Neuronal stem cell (in vitro differentiated cells): ENCODE results near the gene IL11RA.

ENCODE experiments used
- DNase-seq: peaks from one replicate; pipeline ENCODE4 v3.0.0-alpha.2; 2013; ENCODE audit warnings: low spot score
- H2AFZ ChIP-seq: one replicate; pipeline ENCODE4 v1.6.1; 2013; ENCODE audit warnings: mild to moderate bottlenecking, low read length, inconsistent platforms
- H2AK5ac ChIP-seq: 2 replicates; pipeline ENCODE4 v1.6.1; 2013; ENCODE audit warnings: low read depth, mild to moderate bottlenecking, inconsistent platforms, low read length, moderate library complexity, mixed read lengths
- H2BK120ac ChIP-seq: 2 replicates; pipeline ENCODE4 v1.6.1; 2013; ENCODE audit warnings: low read depth, mild to moderate bottlenecking, inconsistent platforms, low read length, moderate library complexity, mixed read lengths
- H2BK12ac ChIP-seq: one replicate; pipeline ENCODE4 v1.6.1; 2013; ENCODE audit warnings: low read length, inconsistent platforms
- H2BK15ac ChIP-seq: 2 replicates; pipeline ENCODE4 v1.6.1; 2013; ENCODE audit warnings: mild to moderate bottlenecking, low read length, inconsistent platforms, mixed read lengths
- H2BK5ac ChIP-seq: one replicate; pipeline ENCODE4 v1.6.1; 2013; ENCODE audit warnings: inconsistent platforms, mild to moderate bottlenecking, low read length, moderate library complexity
- H3K14ac ChIP-seq: one replicate; pipeline ENCODE4 v1.6.1; 2013; ENCODE audit warnings: low read length, inconsistent platforms
- H3K18ac ChIP-seq: 2 replicates; pipeline ENCODE4 v1.6.1; 2013; ENCODE audit warnings: low read length, inconsistent platforms
- H3K23ac ChIP-seq: 2 replicates; pipeline ENCODE4 v1.6.1; 2013; ENCODE audit warnings: low read depth, mild to moderate bottlenecking, mixed read lengths, low read length, inconsistent platforms; ENCODE audit not compliant: poor library complexity
- H3K27ac ChIP-seq: replicated peaks from 3 replicates; pipeline ENCODE4 v1.5.1; 2013; ENCODE audit warnings: low read length, inconsistent platforms
- H3K27me3 ChIP-seq, 3 experiments: 2 replicates each; pipeline ENCODE4 v1.6.1; 2013; ENCODE audit warnings: low read length in 3 of 3, mild to moderate bottlenecking in 2 of 3, inconsistent platforms in 1 of 3, low read depth in 1 of 3, mixed read lengths in 1 of 3, moderate library complexity in 1 of 3; ENCODE audit not compliant: control insufficient read depth in 3 of 3, insufficient read depth in 3 of 3
- H3K36me3 ChIP-seq, 2 donors: replicated peaks in 1 of 2; 2 replicates each; pipeline ENCODE4 v1.6.1; 2013; ENCODE audit warnings: low read length in 2 of 2; ENCODE audit not compliant: control insufficient read depth in 2 of 2, insufficient read depth in 2 of 2
- H3K4ac ChIP-seq: 2 replicates; pipeline ENCODE4 v1.6.1; 2013; ENCODE audit warnings: inconsistent platforms, mild to moderate bottlenecking, low read length, moderate library complexity
- H3K4me1 ChIP-seq, 2 donors: 1 replicate in 1 of 2; 2 replicates in 1 of 2; pipeline ENCODE4 v1.6.1; 2013; ENCODE audit warnings: low read length in 2 of 2, low read depth in 1 of 2; ENCODE audit not compliant: control insufficient read depth in 2 of 2, insufficient read depth in 1 of 2
- H3K4me2 ChIP-seq: one replicate; pipeline ENCODE4 v1.6.1; 2013; ENCODE audit warnings: mild to moderate bottlenecking, low read length, inconsistent platforms; ENCODE audit not compliant: insufficient read depth, poor library complexity, severe bottlenecking
- H3K4me3 ChIP-seq, 2 donors: 2 replicates each; pipeline ENCODE4 v1.5.1; 2013; ENCODE audit warnings: low read length in 2 of 2, mild to moderate bottlenecking in 2 of 2, inconsistent platforms in 1 of 2, moderate library complexity in 1 of 2
- H3K79me1 ChIP-seq: one replicate; pipeline ENCODE4 v1.6.1; 2013; ENCODE audit warnings: low read depth, mild to moderate bottlenecking, inconsistent platforms, low read length, moderate library complexity
- H3K9ac ChIP-seq: one replicate; pipeline ENCODE4 v1.6.1; 2013; ENCODE audit warnings: mild to moderate bottlenecking, low read depth, low read length, inconsistent platforms; ENCODE audit not compliant: poor library complexity
- H3K9me3 ChIP-seq, 2 donors: replicated peaks in 1 of 2; 2 replicates each; pipeline versions ENCODE3 to v1.6.1; 2013; ENCODE audit warnings: low read length in 2 of 2, mild to moderate bottlenecking in 2 of 2, inconsistent platforms in 1 of 2, low read depth in 1 of 2, mixed read lengths in 1 of 2, moderate library complexity in 1 of 2; ENCODE audit not compliant: control insufficient read depth in 2 of 2, insufficient read depth in 1 of 2
- H4K8ac ChIP-seq: one replicate; pipeline ENCODE4 v1.6.1; 2013; ENCODE audit warnings: low read depth, mild to moderate bottlenecking, inconsistent platforms, low read length, moderate library complexity
- H4K91ac ChIP-seq: one replicate; pipeline ENCODE4 v1.6.1; 2013; ENCODE audit warnings: low read length, low read depth, mild to moderate bottlenecking, inconsistent platforms; ENCODE audit not compliant: poor library complexity
- WGBS, 2 donors: extraction: QIAGEN DNeasy Blood & Tissue Kit; methylation state at CpG; one replicate each; pipeline ENCODE4 v1.1.7; 2013; ENCODE audit warnings: missing lambda C conversion rate in 2 of 2, mixed read lengths in 1 of 2; ENCODE audit not compliant: insufficient read length in 2 of 2, insufficient replicate concordance in 1 of 2; ENCODE audit errors: extremely low coverage in 2 of 2; 5-methylcytosine and 5-hydroxymethylcytosine counted together

Gene IL11RA

DNA sequence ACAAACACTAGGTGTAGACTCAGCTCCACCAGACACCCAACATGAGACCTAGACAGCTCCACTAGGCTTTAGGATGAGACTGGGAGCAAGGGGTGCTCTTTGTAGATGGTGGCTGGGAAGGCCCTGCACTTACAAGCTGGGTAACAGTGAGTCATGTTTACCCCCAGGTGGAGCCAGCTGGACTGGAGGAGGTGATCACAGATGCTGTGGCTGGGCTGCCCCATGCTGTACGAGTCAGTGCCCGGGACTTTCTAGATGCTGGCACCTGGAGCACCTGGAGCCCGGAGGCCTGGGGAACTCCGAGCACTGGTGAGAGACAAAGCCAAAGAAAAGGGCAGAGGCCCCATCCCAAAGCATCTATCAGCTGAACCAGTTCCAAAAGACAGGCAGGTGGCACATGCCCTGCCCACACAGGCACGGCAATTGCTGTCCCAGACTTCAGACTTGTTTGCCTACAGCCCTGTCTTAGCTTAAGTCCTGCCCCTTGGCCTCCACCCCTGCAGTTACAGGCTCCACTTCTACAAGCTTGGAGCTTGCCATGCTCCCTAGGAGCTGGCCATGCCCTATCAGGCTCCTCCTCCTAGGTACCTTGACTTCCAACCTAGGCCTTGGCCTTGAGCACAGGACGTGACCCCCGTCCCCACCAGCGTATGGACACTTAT, 7.7 kb downstream of the IL11RA start:
- no CpG with 5 or more reads among the region's 8 CpGs for WGBS, 2 donors

DNA sequence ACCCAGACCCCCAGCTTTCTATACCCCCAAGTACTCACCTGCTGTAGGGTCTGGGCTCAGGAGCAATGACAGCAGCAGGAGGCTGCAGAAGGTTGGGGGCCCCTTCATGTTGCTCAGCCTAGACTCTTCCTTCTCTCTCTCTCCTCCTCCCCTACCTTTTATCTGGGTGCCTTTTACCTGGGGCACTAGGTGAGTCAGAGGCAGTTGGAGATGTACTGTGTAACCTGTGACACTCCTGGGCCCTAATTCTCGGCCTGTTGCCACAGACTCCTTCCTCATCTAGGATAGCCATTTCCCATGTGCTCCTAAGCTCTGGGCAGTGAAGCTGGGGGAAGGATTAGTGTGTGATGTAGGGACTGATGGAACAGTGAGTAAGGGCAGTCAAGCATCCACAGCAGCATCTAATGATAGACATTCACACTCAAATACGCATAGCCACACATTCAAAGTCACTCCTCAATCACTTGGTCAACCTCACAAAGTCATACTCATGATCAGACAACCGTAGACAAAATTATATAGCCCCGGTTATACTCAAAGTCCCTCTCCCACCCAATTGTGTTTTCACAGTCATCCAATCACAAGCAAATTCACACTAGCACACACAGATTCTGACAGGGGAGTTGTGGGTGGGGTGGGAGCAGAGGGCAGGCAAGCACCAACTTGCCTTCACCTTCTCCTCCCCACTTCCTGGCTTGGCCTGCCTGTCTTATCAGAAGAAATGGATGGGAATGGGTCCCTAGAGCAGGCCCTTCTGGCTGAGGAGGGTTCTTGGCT, 10.7 kb downstream of the IL11RA start, which contains the start of gene CCL27:
CCL27 (minus strand) TSS at position 132 of the 777 bp plus-strand sequence; CDS start at position 108, 24 bp downstream.
- Histone ChIP-seq H3K27me3 (no peaks in the 10 kb centered on the region), H3K4ac (no peak within 1 kb of the TSS), H3K4me3 (no peak within 1 kb of the TSS), H4K8ac (no peak within 1 kb of the TSS), H3K9ac (no peak within 1 kb of the TSS), H2BK5ac (no peak within 1 kb of the TSS), H2BK120ac (no peak within 1 kb of the TSS), H3K18ac (no peak within 1 kb of the TSS), H2BK12ac (no peak within 1 kb of the TSS), H3K27ac (no peak within 1 kb of the TSS), H3K79me1 (no peaks in the 10 kb centered on the region), H2BK15ac (peak within 1 kb of the TSS; percentile 23), H3K9me3 (no peaks in the 10 kb centered on the region), H2AK5ac (peak within 1 kb of the TSS; percentile 27), H3K14ac (no peak within 1 kb of the TSS), H3K4me2 (no peak within 1 kb of the TSS), H3K36me3 (peaks cover 0 to 4% of the 10 kb centered on the region in 2 donors), H4K91ac (no peak within 1 kb of the TSS), H3K4me1 (peaks cover 0 to 7% of the 10 kb centered on the region in 2 donors), H2AFZ (no peak within 1 kb of the TSS), H3K23ac (no peak within 1 kb of the TSS)
- DNase-seq: no peak
- WGBS, 2 donors: no CpG with 5 or more reads among the region's 4 CpGs

More for the DNA sequence above, 7.7 kb downstream of the IL11RA start:
- Histone ChIP-seq H2BK12ac (no peak overlapping the region), H4K91ac (no peak overlapping the region), H3K4me3 (peak overlapping the region in 1 of 2 donors; percentile 47), H2BK15ac (no peak overlapping the region), H3K4me2 (no peak overlapping the region), H3K36me3 (no peaks in the 10 kb centered on the region), H3K4me1 (peaks cover 0 to 3% of the 10 kb centered on the region in 2 donors), H3K27ac (no peak overlapping the region), H3K9ac (no peak overlapping the region), H3K27me3 (no peaks in the 10 kb centered on the region), H3K23ac (no peak overlapping the region), H3K79me1 (no peaks in the 10 kb centered on the region), H3K4ac (no peak overlapping the region), H4K8ac (no peak overlapping the region), H2BK120ac (no peak overlapping the region), H3K9me3 (no peaks in the 10 kb centered on the region), H2AK5ac (no peak overlapping the region), H2AFZ (no peak overlapping the region), H3K18ac (no peak overlapping the region), H3K14ac (no peak overlapping the region), H2BK5ac (peak overlapping the region; percentile 63)
- DNase-seq: no peak

DNA sequence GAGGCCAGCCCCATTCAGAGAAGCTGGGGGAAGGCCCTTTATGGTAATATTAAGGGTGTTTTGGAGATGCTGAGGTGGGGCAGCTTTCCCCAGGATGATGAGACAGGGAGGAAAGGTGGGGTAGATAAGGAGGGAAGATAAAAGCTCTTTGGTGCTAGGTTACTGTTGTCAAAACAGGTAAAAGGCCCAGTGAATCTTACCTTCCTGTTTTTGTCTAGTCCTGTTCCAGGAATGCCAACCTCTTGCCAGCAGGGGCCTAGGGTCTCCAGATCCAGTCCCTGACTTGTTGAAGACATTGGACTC, 11.3 kb downstream of the IL11RA start:
- DNase-seq: no peak
- Histone ChIP-seq H4K91ac (no peak overlapping the region), H3K9me3 (no peaks in the 10 kb centered on the region), H2BK15ac (peak overlapping the region; percentile 23), H2AK5ac (peak overlapping the region; percentile 27), H3K18ac (no peak overlapping the region), H3K9ac (no peak overlapping the region), H3K4me2 (no peak overlapping the region), H3K27ac (no peak overlapping the region), H3K79me1 (peaks cover 2% of the 10 kb centered on the region), H3K23ac (no peak overlapping the region), H2AFZ (no peak overlapping the region), H3K4me3 (no peak overlapping the region), H2BK5ac (no peak overlapping the region), H2BK12ac (no peak overlapping the region), H3K4me1 (peaks cover 0 to 7% of the 10 kb centered on the region in 2 donors), H3K14ac (no peak overlapping the region), H3K36me3 (peaks cover 5% of the 10 kb centered on the region in 2 donors), H4K8ac (no peak overlapping the region), H2BK120ac (no peak overlapping the region), H3K27me3 (no peaks in the 10 kb centered on the region), H3K4ac (no peak overlapping the region)

DNA sequence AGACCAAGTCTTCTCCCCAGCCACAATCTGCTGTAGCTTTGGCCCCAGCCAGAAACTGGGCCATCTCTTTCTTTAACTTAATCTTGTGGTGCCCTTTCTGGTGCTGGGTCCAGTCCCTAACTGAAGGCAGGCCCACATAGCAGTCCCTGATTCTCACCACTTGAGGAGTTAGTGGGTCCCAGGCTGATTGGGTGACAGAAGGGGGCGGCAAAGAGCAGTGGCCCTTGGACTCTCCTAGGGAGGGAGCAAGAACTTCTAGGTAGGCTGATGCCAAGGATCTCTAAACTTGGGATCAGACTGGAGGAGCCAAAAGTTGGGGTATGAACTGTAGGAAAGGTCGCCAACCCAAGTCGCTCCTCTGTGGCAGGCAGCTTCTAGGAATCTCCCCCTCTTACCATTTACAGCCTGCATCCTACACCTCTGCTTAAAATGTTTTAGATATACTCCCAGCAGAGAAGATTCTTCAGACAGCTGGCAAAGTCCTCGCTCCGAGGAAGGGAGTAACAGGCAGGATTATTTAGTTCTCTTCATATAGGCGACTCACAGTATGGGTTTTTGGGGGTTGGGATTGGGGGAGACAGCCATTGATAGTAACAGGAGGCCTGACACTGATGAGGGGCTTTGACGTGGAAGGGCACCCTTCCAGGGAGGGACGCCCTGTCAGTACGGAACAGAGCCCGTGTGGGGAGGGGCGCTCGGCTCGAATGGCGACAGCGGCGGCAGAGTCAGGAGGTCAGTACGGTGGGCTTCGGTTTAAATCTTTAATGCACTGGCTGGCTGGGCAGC, 12.5 kb downstream of the IL11RA start:
- Histone ChIP-seq H3K4me2 (peak overlapping the region; percentile 94), H3K14ac (no peak overlapping the region), H3K23ac (peak overlapping the region; percentile 67), H3K18ac (peak overlapping the region; percentile 92), H3K27ac (no peak overlapping the region), H3K4ac (no peak overlapping the region), H2AFZ (peak overlapping the region; percentile 89), H2BK15ac (peak overlapping the region; percentile 12), H2BK120ac (peak overlapping the region; percentile 66), H3K9me3 (peaks cover 0 to 4% of the 10 kb centered on the region in 2 donors), H3K4me1 (peaks cover 0 to 7% of the 10 kb centered on the region in 2 donors), H4K8ac (no peak overlapping the region), H3K27me3 (no peaks in the 10 kb centered on the region), H3K9ac (peak overlapping the region; percentile 93), H2BK5ac (peak overlapping the region; percentile 87), H3K79me1 (peaks cover 5% of the 10 kb centered on the region), H3K36me3 (peaks cover 11 to 12% of the 10 kb centered on the region in 2 donors), H3K4me3 (peak overlapping the region; percentile 76 to 84), H2BK12ac (no peak overlapping the region), H4K91ac (no peak overlapping the region), H2AK5ac (no peak overlapping the region)
- no CpG with 5 or more reads among the region's 18 CpGs for WGBS, 2 donors
- DNase-seq: peak; percentile 62
